Hepatocyte (in vitro differentiated cells): Measurements from ENCODE around the gene UBE2J2.

Experiments
- EZH2phosphoT487 ChIP-seq: fragments of 200-600 bp; sonication (generic); IDR thresholded peaks from one replicate; pipeline ENCODE4 v1.6.1; 2018; ENCODE audit warnings: antibody characterized with exemption, mild to moderate bottlenecking, low read depth, moderate library complexity; ENCODE audit not compliant: unreplicated experiment, severe bottlenecking
- TF ChIP-seq, protein P1 (sequence below): fragments of 200-600 bp; sonication (generic); IDR thresholded peaks from 2 replicates; pipeline ENCODE4 v1.5.1; 2016; ENCODE audit warnings: antibody characterized with exemption, mild to moderate bottlenecking; ENCODE audit not compliant: poor library complexity

DNA sequence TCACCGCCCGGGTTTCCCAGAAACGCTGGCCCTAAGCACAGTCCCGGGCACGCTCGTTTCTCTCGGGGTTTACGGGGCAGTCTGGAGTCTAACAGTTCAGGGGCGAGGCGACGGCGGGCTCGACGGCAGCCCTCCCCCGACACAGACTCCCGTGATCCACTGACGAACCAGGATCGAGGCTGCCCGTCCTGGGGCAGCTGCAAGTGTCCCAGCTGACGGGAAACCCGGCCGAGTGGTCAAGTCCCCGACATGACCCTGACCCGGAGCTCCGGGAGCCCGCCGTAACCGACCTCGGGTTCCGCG lies 494 bp downstream of the UBE2J2 start:
- TF ChIP-seq, protein P1, sequence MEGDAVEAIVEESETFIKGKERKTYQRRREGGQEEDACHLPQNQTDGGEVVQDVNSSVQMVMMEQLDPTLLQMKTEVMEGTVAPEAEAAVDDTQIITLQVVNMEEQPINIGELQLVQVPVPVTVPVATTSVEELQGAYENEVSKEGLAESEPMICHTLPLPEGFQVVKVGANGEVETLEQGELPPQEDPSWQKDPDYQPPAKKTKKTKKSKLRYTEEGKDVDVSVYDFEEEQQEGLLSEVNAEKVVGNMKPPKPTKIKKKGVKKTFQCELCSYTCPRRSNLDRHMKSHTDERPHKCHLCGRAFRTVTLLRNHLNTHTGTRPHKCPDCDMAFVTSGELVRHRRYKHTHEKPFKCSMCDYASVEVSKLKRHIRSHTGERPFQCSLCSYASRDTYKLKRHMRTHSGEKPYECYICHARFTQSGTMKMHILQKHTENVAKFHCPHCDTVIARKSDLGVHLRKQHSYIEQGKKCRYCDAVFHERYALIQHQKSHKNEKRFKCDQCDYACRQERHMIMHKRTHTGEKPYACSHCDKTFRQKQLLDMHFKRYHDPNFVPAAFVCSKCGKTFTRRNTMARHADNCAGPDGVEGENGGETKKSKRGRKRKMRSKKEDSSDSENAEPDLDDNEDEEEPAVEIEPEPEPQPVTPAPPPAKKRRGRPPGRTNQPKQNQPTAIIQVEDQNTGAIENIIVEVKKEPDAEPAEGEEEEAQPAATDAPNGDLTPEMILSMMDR: no peak
- no peak for TF ChIP-seq EZH2phosphoT487
